Measurements from ENCODE around the gene NRSN2. TPM values are rescaled to one million over a fixed set of nuclear protein-coding genes. Genes with fewer than 3 reads are reported as not detected.
"Not testable (repeated sequence)": the region's sequence is repeated elsewhere in the genome, so short reads cannot be mapped to it uniquely, and the experiment has no call there.

Gene NRSN2
- total RNA-seq, 6 experiments from 2014 or later = 61.1 to 76.6 (median 65.4) TPM

DNA sequence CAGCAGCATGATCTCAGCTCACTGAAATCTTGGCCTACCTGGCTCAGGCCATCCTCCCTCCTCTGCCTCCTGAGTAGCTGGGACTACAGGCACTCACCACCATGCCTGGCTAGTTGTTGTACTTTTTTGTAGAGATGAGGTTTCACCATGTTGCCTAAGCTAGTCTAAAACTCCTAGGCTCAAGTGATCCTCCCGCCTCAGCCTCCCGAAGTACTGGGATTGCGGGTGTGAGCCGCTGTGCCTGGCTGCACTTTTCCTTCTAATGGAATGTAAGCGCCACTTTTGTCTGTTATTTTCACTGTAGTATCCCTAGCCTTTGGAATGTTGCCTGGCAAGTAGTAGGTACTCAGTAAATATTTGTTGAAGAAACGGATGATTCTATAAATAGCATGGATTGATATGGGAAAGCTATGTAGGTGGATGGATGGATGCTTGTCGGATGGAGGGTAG lies 23.3 kb downstream of the NRSN2 start:
- Mint-ChIP-seq H3K27ac (peak overlapping the region; percentile 58), H3K36me3 (ENCODE audit: low read depth) (no peaks in the 10 kb centered on the region), H3K27me3 (ENCODE audit: insufficient read depth) (peaks cover 2% of the 10 kb centered on the region), H3K4me3 (no peak overlapping the region), H3K4me1 (ENCODE audit: low read depth) (peaks cover 59% of the 10 kb centered on the region), H3K9me3 (no peaks in the 10 kb centered on the region)
- DNase-seq = no peak
- TF ChIP-seq, protein P1, sequence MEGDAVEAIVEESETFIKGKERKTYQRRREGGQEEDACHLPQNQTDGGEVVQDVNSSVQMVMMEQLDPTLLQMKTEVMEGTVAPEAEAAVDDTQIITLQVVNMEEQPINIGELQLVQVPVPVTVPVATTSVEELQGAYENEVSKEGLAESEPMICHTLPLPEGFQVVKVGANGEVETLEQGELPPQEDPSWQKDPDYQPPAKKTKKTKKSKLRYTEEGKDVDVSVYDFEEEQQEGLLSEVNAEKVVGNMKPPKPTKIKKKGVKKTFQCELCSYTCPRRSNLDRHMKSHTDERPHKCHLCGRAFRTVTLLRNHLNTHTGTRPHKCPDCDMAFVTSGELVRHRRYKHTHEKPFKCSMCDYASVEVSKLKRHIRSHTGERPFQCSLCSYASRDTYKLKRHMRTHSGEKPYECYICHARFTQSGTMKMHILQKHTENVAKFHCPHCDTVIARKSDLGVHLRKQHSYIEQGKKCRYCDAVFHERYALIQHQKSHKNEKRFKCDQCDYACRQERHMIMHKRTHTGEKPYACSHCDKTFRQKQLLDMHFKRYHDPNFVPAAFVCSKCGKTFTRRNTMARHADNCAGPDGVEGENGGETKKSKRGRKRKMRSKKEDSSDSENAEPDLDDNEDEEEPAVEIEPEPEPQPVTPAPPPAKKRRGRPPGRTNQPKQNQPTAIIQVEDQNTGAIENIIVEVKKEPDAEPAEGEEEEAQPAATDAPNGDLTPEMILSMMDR (IDR thresholded peaks at IDR 0.05) = no peak

DNA sequence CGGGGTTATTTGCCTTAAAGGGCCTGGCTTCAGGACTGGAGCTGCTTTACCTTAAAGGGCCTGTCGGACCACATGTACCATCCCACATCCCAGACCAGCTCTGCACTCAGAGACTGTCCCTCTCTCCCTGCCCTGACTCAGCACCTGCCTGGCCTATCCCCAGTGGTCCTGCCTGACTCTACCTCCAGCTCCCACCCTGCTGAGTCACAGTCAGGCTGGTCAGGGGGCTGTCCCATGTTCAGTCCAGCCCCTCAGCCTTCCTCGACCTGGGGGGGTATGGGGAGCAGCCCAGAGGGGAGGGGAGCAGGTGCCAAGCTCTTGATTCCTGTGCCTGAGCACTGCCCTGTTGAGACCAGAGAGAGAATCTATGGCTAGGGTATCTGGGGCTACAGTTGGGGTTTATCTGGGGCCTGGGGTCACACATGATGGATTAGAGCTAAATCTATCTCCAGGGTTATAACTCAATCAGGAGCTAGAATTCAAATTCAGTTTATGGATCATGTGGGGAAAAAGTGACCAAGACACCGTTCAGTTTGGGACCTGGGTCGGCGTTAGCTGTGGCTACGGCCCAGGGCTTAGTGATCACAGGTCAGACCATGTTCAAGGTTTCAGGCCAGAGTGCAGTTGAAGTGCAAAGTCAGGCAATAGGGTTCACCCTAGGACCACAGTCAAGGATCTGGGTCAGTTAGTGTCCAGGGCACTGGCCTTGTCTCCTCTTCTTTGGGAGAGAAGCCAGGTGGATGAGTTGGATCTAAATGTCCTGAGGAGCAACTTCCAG lies 24.3 kb downstream of the NRSN2 start:
- Mint-ChIP-seq H3K4me1 (ENCODE audit: low read depth) (peaks cover 53% of the 10 kb centered on the region), H3K9me3 (no peaks in the 10 kb centered on the region), H3K4me3 (no peak overlapping the region), H3K27ac (peak overlapping the region; percentile 87), H3K36me3 (ENCODE audit: low read depth) (no peaks in the 10 kb centered on the region), H3K27me3 (ENCODE audit: insufficient read depth) (peaks cover 2% of the 10 kb centered on the region)
- TF ChIP-seq, protein P1 (IDR thresholded peaks at IDR 0.05) = no peak
- DNase-seq = no peak

DNA sequence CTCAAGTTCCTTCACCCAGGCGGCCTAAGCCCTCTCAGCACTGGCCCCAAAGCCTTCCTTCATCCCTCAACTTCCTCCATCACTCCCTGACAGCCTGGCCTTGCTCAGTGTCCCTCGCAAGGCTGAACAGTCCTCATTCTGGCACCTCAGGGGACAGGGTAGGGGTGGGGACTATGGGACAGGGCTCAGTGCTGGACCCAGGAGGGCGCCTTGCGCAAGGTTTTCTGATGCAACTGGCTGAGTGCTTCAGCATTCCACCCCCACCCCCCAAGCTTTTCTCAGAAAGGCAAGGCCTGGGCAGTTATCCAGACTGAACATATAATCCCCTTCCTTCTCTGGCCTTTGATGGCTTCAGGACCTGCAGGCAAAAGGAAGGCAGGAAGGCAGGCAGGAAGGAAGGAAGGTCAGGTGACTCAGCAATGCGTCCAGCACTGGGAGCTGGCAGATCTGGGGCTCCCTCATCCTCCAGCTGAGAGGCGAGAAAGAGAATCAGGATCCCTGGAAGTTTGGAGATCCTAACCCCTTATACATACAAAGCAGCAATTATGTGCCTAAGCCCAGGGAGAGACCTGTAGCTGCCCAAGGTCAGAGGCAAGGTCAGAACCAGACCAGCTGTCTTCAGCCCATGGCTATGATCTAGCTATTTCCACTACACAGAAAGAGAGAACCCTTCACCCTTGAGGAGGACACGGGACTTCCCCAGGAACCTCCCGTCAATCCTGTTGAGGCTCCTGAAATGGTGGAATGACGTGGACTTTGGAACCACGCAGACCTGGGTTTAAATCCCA lies 25.0 kb downstream of the NRSN2 start:
- TF ChIP-seq, protein P1 (IDR thresholded peaks at IDR 0.05) = no peak
- Mint-ChIP-seq H3K4me1 (ENCODE audit: low read depth) (peaks cover 48% of the 10 kb centered on the region), H3K36me3 (ENCODE audit: low read depth) (no peaks in the 10 kb centered on the region), H3K4me3 (peak overlapping the region; percentile 49), H3K9me3 (no peaks in the 10 kb centered on the region), H3K27me3 (ENCODE audit: insufficient read depth) (peaks cover 2% of the 10 kb centered on the region), H3K27ac (peak overlapping the region; percentile 87)
- DNase-seq = peak; percentile 69

DNA sequence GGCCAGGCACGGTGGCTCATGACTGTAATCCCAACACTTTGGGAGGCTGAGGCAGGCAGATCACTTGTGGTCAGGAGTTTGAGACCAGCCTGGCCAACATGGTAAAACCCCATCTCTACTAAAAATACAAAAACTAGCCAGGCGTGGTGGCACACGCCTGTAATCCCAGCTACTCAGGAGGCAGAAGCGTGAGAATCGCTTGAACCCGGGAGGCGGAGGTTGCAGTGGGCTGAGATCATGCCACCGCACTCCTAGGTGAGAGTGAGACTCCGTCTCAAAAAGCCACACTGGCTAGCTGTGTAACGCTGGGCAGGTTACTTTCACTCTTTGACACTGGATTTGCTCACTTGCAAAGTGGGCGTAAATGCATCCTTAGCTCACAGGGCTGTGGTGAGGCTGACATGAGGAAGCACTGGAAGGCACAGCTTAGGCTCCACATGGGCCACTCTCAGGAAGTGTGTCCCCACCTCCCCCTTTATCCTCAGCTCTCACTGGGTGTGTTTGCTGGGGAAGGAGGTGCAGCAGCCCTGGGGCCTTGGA lies 25.7 kb downstream of the NRSN2 start:
- H3K36me3 Mint-ChIP-seq (ENCODE audit: low read depth); H3K9me3 Mint-ChIP-seq; DNase-seq; H3K27me3 Mint-ChIP-seq (ENCODE audit: insufficient read depth): not testable (repeated sequence)
- peaks cover 48% of the 10 kb centered on the region for H3K4me1 Mint-ChIP-seq (ENCODE audit: low read depth)
- H3K27ac Mint-ChIP-seq = peak overlapping the region; percentile 87
- 0 out of 2 replicates have a peak overlapping the region, but pooled peaks have one; percentile 49 for H3K4me3 Mint-ChIP-seq

DNA sequence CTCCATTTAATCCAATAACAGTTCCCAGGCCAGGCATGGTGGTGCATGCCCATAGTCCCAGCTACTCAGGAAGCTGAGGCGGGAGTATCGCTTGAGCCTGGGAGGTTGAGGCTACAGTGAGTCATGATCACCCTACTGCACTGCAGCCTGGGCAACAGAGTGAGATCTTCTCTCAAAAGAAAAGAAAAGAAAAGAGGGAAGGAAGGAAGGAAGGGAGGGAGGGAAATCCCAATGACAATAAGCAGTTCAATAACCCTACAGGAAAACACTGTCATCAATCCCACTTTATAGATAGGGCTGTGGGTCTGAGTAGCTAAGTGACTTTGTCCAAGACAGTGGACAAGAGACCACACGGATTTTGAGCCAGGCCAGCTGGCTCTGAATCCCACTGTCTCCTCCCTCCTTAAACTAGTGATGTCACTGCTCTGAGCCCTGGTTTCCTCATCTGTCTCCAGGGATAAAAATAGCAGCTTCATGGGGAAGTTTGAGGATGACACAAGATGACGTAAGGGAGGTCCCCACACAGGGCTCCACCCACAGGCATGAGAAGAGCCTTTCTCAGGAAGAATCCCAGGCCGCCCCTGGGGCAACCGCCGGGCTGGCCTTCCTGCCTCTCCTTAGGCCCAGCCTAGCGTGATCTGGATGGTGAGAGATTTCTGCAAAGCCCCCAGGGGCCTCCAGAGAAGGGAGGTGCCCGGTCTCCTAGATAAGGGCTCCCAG lies 26.4 kb downstream of the NRSN2 start:
- DNase-seq = peak; percentile 68
- TF ChIP-seq, protein P1 (IDR thresholded peaks at IDR 0.05) = no peak
- H3K27me3 Mint-ChIP-seq (ENCODE audit: insufficient read depth) = peaks cover 2% of the 10 kb centered on the region
- H3K36me3 Mint-ChIP-seq (ENCODE audit: low read depth) = no peaks in the 10 kb centered on the region
- H3K4me3 Mint-ChIP-seq = no peak overlapping the region
- H3K9me3 Mint-ChIP-seq = no peaks in the 10 kb centered on the region
- H3K27ac Mint-ChIP-seq = peak overlapping the region; percentile 87; the same call in 1 of the 2 replicates
- peaks cover 48% of the 10 kb centered on the region for H3K4me1 Mint-ChIP-seq (ENCODE audit: low read depth)
